HG03039 (cell line): ENCODE measurements around the gene SEMA3G.

Experiments
- ATAC-seq: cut with Tn5 transposase; IDR thresholded peaks from one replicate; pipeline ENCODE4 v1.9.1; 2021; ENCODE audit warnings: mild to moderate bottlenecking, moderate library complexity; ENCODE audit not compliant: unreplicated experiment

The SEMA3G gene

DNA sequence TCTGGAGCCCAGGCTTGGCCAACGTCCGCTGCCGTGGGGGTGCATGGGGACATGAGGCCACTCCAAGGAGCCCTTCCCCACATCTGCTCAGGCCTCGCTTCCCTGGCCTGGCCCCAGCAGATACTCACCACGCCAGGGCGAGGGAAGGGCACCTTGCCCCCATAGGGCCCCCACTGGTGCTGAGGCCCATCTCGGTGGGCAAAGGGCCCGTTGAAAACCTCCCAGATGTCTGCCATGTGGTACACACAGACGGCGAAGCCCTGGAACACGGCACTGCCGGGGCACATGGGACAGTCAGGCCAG, 4.7 kb downstream of the SEMA3G start:
- no peak for ATAC-seq

DNA sequence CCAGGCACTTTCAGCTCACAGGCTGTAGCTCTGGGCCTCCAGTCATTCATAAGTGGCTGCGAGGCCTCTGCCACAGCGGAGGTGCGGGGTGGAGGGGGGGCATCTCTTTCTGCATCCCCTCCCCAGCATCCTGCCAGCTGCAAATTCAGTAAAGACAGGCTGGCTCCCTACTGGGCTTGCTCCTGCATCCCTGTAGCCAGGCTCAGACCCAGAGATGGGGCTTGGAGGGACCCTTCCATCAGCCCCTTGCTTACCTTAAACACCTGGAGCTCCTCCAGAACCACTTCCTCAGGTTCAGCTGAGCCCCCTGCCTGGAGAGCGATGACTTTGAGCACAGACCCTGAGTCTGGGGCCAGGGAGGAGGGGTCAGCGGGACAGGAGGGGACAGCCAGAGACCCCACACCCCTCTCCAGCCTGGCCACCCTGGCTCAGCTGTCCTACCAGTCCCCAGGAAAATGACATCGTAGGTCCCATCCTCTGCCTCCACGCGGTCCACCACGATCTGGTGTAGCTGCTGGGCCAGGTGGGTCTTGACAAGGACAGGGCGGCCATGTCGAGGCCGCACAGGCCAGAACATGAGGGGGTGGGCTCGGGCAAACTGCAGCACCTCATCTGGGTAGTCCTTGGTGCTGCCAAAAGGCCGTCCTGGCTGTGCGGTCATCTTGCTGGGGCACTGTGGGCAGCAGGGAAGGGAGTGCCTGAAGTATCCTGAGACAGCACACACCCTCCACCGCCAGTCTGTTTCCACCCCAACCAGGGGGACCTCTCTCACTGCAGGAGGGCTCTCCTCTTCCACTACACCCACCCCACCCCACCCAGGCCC, 5.3 kb downstream of the SEMA3G start:
- no peak for ATAC-seq

DNA sequence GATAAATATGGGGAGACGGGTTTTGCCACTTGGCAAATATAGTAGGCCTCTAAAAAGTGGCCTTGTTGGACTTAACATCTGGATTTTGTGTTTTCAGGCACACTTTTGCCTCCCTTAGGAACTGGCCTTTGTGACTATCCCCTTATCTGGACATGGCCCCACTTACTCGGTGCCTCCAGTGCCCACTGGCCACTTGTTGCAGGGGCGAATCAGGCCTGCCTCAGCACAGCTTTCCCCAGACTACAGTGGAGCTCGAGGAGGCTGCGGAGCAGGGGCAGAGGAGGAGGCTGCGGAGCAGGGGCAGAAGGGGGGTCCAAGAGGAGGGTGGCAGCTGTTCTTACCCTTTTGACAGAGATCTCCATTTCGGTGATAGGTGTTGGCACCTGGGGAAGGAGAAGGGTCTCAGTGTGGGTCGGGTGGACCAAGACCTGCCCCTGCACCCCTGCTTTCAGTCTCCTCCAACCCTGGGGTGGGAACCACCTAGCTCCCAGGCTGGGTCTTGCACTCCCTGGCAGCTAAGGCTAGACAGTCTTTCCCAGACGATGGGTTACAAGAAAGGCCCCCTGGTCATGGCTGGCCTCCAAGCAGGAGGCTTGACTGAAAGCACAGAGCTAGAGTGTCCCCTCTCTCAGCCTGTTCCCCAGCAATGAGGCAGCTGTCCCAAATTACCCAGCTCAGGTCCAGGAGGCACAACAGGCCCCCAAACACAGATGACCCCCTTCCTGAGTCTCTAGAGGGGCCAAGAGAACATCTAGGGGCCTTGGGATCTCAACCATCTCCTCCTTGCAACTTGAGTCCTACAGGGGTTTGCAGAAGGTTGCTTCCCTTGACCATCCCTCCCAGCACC, 6.1 kb downstream of the SEMA3G start:
- ATAC-seq: no peak

DNA sequence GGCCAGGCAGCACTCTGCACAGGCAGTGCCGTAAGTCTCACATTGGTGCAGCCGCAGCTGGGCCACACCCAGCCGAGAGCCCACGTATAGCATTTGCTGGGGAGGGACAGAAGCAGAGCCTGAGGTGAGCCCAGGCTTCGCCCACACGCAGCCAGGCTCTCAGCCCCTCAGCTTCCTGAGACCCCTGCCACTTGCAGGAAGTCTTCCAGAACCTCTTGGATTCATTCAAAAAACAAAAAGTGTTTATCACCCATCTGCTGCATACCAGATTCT, 6.9 kb downstream of the SEMA3G start:
- ATAC-seq: no peak

DNA sequence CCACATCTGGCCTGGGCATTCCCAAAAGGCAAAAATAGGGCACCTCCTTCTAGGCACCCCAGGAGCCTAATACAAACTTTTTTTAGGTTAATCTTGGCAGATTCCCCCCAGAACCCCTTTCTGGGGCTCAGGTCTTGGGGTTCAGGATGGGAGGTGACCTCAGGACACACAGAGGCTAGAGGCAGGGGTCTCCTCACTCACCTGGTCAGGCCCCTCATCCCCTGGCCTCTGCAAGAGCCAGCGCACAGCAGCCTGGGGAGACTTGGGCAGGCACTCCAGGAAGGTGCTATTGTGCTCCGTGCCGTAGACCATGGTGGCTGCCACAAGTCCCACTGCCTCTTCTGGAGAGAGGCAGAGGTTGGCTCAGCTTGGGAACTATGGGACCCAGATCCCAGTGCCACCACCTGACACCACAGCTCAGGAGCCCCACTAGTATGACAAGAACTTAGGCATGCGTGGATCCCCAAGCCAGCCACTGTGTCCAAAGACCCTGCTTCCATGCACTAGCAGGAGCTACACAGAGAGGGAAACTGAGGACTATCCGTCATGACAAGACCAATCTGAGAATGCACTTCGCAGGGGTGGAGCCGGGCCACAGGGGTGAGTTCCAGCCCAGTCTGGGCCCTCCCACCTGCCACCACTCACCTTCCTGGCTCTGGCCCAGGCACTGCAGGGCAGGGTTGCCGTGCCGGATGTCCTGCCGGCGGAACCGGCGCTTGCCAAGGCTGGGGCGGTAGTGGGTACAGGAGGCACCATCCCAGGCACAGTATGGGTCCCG, 7.4 kb downstream of the SEMA3G start:
- no peak for ATAC-seq

DNA sequence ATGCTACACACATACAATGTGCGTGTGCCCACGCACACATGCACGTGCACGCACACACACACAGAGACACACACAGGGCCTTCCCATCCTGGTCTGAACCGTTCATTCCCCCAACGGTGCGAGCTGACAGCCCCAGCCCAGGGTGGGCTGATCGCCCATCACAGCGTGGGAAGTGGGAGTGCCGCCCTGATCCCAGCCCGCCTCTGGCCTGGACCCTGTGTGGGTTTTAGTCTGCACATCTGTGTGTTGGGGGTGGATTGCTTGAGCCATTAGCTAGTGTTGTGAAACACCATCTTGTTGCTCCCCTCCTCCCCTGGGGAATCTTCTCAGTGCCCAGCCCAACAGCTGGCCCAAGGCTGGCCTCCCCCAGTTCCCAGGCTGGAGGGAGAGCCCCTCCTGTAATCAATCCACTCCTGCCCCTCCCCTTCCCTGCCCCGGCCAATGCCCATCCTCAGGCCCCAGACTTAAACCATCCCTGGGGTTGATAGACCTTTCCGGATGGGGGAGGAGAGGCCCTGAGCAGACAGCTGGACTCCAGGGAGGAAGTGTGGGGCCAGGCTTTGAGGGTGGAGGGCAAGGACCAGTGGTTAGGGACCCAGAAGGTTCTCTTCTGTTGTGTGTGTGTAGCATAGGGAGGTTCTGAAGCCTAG, 8.3 kb downstream of the SEMA3G start:
- ATAC-seq: no peak

DNA sequence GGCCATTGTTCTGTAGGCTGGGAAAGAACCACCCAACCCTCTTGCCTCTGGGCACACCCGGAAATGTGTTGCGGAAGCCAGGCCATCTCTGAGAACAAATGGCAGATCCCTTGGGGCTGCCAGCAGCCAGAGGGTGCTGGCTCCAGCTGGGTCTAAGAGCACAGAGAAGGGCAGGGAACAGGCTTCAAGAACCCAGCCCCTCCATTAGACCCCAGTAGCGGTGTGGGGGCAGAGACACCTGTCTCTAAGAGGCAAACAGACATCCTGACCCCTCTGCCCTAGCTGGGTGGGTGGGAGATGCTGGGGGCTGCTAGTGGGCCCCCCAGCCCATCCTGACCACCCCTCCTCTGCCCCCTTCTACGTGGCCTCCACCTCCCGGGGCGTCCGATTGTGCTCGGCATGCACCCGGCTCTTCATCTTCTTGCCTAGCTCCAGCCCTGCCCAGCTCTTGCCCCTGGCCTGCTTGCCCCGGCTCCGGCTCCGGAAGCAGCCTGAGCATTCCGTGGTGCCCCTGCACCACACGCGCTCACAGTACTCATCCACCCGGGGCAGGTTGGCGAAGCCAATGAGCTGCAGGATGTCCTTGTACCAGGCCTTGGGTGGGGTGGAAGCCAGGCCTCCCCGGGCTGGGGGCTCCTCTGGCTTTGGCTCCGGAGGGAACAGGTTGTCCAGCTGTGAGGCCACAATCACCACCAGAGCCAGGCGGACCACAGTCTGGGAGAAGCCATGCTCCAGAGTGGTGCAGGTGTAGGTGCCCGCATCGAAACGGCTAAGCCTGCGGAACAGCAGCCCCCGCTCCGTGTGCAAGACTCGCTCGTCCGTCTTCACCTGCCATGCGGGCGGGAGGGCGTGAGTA, 9.4 kb downstream of the SEMA3G start:
- no peak for ATAC-seq

DNA sequence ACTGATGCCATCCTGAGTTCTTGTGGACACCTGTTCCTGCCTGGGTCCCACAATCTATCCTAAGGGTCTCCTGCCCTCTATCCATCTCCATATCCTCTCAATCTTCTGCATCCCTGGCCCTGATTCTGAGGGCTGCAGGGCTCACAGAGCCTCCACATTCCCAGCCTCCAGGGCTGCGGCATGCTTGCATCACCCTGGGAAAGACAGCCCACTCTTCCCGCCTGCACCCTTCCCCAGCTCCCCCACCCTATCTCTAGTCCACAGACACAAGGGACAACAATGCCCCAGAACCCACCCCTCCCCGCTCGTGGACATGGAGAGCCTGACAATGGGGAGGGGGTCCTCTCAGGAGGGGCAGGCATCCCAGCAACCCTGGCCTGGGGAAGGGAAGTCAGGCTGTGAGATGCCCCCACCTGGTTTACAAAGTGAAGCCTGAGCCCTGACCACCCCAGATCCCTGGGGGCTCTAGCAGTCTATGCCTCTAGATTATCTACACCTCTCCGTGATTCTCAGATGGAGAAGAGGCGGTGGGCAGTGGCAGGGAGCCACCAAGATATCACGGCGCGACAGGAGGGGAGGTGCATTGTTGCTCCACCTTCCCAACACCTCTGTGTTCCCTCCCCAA, 10.3 kb downstream of the SEMA3G start:
- no peak for ATAC-seq

DNA sequence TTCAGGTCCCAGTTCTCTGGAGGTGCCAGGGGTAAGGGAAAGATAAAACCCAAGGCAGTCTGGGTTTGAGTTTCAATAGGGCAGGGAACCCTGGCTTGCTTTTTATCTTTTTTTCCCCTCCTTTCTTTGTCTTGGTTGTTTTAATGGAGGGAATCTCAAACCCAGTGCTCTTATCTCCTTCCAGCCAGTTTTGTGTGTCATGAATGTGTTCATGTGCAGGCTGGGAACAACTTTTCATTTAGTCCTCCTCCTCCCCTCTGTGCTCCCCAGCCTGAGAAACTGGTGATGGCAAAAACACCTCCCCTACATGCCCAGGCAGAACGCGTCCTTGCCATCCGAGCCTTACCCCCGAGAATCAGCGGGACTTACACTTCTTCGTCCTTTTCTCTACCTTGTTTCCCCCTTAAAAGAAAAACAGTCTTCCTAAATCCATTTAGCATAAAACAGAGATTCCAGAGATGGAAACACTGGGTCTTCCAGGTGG, 10.9 kb downstream of the SEMA3G start:
- no peak for ATAC-seq

DNA sequence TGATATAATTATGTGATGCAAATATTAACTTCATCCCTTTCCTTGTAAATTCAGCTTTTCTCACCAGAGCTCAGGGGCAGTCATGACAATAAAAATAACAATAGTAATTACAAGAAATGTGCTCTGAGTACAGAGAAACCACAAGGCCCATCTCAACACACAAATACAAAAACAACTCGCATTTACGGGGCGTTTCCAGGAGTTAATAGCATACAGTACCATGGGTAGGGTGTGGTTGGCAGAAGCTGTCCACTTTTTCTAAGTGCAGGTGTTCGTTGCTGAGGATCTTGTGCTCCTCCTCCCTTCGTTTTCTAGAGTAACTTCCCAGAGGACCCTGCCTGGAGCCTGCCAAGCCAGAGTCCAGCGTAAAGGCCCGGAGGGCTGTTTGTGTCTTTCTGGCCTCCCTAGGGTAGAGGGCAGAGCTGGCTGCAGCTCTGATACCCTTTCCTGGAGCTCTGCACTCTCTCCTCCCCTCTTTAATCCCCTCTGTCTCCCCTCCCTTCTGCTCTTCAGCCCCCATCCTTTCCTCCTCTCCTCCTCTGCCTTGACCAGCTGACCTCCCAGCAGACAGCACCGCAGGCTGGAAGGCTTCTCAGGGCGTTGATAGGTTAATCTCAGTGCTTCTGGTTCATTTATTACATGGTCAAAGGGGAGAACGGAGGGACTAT, 11.4 kb downstream of the SEMA3G start:
- no peak for ATAC-seq

DNA sequence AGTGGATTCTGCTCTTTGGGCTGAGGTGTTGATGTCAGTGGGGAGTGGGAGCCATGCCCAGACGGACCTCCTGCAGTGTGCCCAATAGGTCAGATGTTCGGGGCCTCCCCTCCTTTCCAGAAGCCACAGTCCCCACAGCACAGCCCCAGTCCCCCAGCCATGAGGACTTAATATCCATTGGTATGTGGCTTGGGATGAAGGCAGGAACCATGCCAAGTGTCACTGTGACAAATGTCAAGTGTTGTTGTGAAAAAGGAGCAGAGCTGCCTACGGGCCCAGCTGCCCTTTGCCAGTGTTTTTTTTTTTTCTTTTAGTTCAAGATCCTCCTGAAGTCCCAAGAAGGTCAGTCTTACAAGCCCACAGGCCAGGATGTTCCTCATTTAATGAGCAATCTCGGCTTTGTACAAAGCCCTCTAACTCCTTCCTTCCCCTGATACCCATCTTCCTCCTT, 12.2 kb downstream of the SEMA3G start:
- no peak for ATAC-seq

DNA sequence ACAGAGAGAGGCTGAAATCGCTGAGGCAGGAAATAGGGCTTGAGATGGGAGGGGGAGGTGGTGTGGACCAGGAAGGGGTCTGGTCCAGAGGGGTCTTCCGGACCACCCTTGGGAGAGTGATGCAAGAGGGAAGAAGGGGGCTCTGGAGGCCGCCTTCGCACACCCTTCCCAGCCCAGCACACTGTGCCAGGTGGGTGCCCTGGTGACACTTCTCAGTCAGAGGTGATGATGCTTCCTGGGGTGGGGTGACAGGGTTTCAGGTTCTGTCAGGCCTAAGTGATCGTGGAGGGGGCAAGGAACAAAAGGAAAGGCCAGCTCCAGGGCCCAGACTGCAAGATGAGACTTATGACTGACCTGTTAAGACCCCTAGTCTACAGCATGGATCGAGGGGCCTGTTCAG, 12.7 kb downstream of the SEMA3G start:
- ATAC-seq: no peak

DNA sequence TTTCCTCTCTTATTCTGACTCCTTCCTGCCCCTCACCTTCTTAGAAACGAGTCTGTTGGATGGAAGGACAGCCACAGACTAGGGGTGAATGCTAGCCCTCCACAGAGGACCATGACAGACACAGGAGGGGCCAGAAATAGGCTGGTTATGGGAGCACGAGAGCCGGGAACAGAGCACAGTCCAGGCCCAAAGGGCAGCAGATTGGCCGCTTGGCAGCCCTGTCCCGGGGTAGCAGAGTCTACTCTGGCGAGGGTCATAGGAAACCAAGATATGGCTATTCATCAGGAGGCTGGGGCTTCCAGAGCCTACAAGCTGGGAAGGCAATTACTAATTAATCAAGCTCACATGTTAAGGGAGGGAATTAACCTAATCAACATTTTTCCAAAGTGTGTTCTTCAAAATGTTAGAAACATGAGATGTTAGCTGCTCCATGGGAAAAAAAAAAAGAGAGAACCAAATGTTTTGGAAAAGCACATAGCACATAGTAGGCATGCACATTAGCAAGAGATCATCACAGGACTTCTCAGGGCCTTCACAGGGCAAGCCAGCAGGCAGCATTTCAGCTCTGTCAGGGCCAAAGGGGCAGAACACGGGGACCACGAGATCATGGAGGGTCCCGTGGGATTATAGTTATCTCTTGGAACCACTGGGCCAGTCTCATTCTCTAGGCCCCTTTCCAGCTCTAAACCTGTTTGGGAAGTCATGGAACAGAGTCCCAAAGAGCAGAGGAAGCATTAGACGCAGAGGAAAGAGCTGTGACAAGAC, 13.3 kb downstream of the SEMA3G start:
- ATAC-seq: no peak

DNA sequence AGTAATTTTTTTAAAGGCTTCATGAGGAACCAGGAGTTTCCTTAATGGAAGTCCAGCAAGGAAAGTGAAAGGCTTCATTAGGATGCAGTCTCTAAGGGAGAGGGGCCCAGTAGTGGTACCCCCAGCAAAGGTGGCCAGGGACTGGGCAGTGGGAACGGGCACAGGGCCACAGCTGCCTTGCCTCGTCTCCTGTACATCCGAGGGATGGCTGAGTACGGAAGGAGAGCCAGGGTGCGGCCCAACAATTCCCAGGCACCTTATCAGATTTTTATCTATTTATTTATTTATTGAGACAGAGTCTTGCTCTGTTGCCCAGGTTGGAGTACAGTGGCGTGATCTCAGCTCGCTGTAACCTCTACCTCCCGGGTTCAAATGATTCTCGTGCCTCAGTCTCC, 14.5 kb downstream of the SEMA3G start:
- no peak for ATAC-seq

DNA sequence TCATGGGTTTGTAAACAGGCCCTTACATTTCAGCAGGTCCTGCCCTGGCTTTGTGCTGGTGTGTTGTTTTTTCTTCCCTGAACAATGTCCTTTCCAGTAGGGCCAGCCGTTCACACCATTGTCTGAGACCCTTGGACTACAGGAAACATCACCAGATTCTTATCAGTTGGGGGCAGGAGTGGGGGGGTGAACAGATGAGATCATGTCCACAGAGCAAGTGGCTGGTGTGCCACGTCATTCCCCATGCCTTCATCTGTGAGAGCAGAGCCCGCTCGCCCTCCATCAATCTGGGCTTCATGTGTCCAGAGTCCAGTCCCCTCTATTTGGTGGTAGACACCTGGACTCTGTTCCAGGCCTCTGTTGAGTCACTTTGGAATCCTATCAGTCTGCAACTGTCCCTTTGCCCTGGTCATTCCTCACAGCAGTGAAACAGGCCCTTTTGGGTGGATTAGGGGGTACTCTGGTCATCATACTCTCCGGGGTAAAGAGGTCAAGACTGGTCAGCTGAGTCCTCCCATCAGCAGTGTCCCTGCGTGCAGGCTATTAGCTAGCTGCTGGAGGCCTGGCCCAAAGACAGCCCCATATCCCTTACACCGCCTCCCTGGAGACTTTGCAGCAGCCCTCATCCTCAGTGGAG, 15.0 kb downstream of the SEMA3G start:
- no peak for ATAC-seq

DNA sequence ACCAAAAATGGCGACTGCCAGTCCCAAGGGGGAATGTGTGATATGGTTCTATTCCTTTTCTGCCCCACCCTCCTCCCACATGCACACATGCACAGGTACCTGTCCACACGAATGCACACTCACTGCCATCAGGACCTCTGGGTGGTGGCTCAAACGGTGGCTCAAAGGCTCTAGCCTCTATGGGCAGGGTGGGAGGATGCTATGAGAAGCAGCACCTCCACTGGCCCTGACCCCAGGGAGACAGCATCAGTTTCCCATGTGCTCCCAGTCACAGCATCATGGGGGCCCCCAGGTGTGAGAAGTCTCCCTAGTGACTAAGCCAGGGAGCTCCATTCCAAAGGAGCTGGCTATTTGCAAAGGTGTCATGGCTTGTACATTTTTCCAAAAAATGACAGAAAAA, 15.9 kb downstream of the SEMA3G start:
- ATAC-seq: no peak

DNA sequence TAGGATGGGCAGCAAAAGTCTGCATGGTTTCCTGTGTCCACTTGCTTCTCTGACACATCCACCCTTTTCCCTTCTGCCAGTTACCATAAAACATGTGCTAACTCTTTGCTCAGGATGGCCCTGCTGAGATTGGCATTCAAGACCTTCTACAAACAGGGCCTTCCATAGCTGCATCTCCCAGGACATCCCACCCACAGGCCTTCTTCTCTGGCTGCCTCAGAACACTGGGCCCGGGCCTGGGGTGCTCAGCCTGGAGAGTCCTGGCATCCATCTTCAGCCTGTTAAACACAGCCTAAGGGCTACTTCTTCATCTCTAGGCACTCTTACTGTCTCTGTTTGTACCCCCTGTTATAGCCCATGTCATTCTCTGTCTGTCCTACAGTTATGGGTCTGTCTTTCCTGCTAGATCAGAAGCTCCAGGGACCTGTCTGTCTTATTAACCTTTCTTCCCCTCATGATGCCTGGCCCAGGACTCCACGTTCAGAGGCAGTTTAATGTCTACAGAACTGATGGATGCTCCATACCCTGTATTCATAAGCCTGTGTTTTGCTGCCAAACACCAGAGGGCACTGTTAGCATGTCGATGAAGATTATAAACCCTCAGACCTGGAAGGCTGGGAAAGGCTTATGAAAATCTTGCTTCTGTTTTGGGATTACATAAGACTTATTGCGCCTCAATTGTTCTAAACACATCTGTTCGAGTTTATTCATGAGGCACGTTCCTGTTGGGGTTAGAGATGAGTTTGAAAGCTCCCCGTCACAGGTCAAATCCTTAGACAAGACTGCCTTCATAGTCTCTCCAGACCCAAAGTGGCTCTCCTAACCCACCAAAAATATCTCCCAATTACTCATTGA, 16.5 kb downstream of the SEMA3G start:
- no peak for ATAC-seq
